Astrocyte of the spinal cord (primary cell): Measurements from ENCODE around the gene RTN4IP1.
A peak's percentile ranks its signal among the peaks of the same experiment; 100 is the strongest.

ENCODE experiments used
- DNase-seq: peaks from one replicate; pipeline ENCODE4 v3.0.0; 2011; ENCODE audit warnings: low read depth, low spot score
- H3K4me3 ChIP-seq: 2 replicates; pipeline ENCODE4 v1.5.1; 2011; ENCODE audit warnings: low read depth, mild to moderate bottlenecking, low read length, moderate library complexity
- in situ Hi-C: cut with HindIII; loops from 2 replicates; pipeline ENCODE4 v1.10.0; 2017; ENCODE audit warnings: low sequenced_read_pairs
- TF ChIP-seq, protein P1 (sequence below): IDR thresholded peaks from 2 replicates; pipeline ENCODE4 v1.5.1; 2012; ENCODE audit warnings: low read depth, mild to moderate bottlenecking, low read length, inconsistent platforms

Gene RTN4IP1

GRCh38 chr6:106529438-106529837 lies 99.9 kb downstream of the RTN4IP1 start:
- TF ChIP-seq, protein P1, sequence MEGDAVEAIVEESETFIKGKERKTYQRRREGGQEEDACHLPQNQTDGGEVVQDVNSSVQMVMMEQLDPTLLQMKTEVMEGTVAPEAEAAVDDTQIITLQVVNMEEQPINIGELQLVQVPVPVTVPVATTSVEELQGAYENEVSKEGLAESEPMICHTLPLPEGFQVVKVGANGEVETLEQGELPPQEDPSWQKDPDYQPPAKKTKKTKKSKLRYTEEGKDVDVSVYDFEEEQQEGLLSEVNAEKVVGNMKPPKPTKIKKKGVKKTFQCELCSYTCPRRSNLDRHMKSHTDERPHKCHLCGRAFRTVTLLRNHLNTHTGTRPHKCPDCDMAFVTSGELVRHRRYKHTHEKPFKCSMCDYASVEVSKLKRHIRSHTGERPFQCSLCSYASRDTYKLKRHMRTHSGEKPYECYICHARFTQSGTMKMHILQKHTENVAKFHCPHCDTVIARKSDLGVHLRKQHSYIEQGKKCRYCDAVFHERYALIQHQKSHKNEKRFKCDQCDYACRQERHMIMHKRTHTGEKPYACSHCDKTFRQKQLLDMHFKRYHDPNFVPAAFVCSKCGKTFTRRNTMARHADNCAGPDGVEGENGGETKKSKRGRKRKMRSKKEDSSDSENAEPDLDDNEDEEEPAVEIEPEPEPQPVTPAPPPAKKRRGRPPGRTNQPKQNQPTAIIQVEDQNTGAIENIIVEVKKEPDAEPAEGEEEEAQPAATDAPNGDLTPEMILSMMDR: no peak
- in situ Hi-C loops: no loop called here
- no peak overlapping the region for H3K4me3 ChIP-seq
- DNase-seq: peak; percentile 60

- in situ Hi-C loops: no loop called here
- H3K4me3 ChIP-seq: no peak overlapping the region
- TF ChIP-seq, protein P1: no peak
- DNase-seq: no peak
Observed at GRCh38 chr6:106528521-106528920, 100.8 kb downstream of the RTN4IP1 start.

DNA sequence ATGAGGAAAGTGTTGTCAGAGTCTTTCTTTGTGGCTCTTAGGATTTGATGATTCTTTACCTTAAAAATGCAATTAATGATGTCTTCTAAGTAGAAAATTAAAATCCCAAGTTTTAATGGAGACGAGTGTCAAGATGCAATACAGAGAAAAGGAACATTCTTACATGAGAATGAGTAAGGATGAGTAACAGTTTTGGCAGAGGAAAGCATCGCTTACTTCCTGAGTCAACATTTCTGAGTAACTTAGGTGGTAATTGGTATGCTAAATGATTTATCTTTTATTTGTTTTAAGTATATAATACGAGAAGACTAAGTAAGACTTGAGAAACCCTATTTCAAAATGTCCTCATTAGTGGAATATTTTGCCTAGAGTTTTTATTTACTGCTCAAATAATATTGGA lies 101.3 kb downstream of the RTN4IP1 start:
- H3K4me3 ChIP-seq: no peak overlapping the region
- peak; percentile 96 for DNase-seq
- TF ChIP-seq, protein P1: no peak
- in situ Hi-C loops: no loop called here

GRCh38 chr6:106527117-106527516 lies 102.2 kb downstream of the RTN4IP1 start:
- no peak overlapping the region for H3K4me3 ChIP-seq
- in situ Hi-C loops: no loop called here
- TF ChIP-seq, protein P1: no peak
- no peak for DNase-seq

- TF ChIP-seq, protein P1: no peak
- no peak for DNase-seq
- in situ Hi-C loops: no loop called here
Observed at GRCh38 chr6:106525882-106526275, 103.4 kb downstream of the RTN4IP1 start.

DNA sequence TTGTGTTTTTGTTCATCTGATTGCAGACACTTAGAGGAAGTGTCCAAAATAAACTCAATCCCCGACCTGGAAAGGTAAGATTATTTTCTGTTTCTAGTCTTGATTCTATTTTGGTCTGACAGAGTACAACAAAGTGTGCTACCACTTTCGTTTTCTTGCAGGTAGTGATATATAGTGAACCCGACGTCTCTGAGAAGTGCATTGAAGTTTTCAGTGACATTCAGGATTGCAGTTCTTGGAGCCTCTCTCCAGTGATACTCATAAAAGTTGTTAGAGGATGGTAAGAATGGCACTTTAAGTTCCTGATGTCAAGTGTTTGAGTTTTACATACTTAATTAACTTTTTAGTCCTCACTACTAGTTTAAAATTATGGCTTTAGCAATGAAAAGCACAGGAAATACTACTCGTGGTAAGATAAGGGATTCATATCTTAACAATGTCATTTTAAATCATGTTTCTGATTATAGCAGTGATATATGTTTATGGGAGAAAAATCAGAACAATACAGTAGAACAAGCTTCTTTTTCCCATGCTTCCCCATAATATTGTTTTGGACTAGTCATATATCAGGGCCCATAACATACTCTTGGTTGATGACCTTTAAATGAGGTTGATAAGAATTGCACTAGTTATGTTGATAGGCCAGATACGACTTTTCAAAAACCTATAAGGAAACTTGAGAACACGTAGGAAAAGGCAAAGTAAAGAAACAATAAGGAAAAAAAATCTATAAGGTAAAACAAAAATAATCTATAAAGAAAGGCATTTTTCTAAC lies 104.0 kb downstream of the RTN4IP1 start:
- in situ Hi-C loops: no loop called here
- no peak for DNase-seq
- no peak overlapping the region for H3K4me3 ChIP-seq
- TF ChIP-seq, protein P1: no peak

More at GRCh38 chr6:106525882-106526275, 103.4 kb downstream of the RTN4IP1 start:
- no peak overlapping the region for H3K4me3 ChIP-seq
